NCI-H1092 (cell line): Measurements from ENCODE around the gene RBM18.

Experiments used
- DNase-seq: peaks from one replicate; lab custom pipeline; 2025; lab: John Stamatoyannopoulos, UW

Gene RBM18

DNA sequence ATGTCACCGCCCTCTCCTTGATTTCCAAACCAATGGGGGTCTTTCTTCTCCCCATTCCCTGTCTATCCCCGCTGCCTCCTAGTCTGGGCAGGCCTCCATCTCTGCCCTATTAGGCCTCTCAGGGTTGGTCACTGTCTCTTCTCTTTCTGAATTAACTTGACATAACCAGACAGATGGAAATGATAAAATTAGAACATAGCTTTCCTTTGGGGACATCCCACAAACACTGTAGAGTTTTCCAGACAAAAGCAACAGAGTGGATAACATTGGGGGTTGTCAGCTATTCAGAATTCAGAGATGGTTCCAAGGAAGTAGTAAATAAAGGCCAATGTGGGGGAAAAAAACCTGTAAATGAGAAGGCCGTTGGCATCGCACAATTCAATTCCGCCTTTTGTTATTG is 60.6 kb downstream of the RBM18 start:
- no peak for DNase-seq

- no peak for DNase-seq
These were observed 62.5 kb downstream of the RBM18 start for GRCh38 chr9:122202111-122202510.

- no peak for DNase-seq
These were observed 63.0 kb downstream of the RBM18 start for GRCh38 chr9:122201641-122202040.

- DNase-seq, result no peak
These were observed 63.6 kb downstream of the RBM18 start for GRCh38 chr9:122200960-122201595.

DNA sequence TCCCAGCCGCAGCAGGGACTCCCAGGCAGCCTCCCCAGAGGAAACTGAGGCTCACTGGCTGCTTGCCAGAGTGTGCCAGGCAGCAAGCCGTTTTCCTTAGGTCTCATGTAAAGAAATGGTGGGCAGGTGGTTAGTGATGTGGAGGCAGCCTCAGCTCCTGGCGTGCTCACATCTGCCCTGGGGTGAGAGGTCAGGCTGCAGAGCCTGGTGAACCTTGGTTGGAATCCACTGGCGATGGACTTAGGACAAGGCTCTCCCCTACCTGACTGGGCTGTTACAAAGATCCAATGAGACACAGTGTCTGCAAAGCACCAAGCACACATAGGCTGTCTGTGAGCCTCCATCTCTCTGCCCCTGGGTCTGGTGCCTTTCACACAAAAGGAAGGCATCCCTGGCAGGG is 66.8 kb downstream of the RBM18 start:
- no peak for DNase-seq

DNA sequence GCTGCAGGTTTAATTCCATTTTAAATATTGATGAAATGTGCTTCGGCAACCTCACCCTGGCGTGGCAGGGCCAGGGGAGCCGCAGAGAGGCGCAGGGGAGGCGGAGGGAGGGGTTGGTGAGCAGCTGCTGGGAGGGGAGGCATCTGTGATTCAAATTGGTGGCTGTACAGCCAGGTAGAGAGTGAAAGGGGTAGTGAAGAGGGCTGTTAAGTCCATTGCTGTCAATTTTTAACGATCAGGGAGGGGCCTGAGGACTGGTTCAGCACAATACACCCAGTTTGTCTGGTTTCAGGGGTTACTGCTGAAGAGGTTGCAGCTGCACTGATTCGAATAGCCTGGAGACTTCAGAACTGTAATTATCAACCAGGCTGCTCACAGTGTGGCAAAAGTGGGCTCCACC is 67.2 kb downstream of the RBM18 start:
- peak; percentile 72 for DNase-seq

GRCh38 chr9:122195875-122196274 is 68.8 kb downstream of the RBM18 start:
- no peak for DNase-seq

DNA sequence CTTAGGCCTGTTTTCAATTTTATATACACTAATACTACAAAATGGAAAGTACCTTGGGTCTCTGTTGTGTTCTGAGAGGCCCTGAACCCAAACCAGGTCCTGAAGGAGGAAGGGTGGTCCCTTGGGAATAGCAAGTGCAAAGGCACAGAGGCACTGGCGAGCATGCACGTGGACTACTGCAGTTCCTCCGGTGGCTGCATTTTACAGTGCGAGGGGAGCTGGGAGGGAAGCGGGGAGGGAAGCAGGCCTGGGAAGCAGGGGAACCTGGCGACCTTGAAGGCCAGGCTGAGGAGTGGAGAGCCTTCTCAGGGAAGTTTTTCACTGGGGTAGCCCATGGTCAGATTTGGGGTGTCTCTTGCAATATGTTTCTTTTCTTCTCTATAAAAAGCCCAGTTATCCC is 71.0 kb downstream of the RBM18 start:
- DNase-seq, result no peak

GRCh38 chr9:122192914-122193525 is 71.6 kb downstream of the RBM18 start:
- no peak for DNase-seq

GRCh38 chr9:122192261-122192875 is 72.3 kb downstream of the RBM18 start:
- no peak for DNase-seq

GRCh38 chr9:122191584-122191983 is 73.1 kb downstream of the RBM18 start:
- DNase-seq, result no peak

- DNase-seq, result no peak
These were observed 73.9 kb downstream of the RBM18 start for GRCh38 chr9:122190597-122191381.

GRCh38 chr9:122188369-122188768 is 76.3 kb downstream of the RBM18 start:
- DNase-seq, result no peak
